ENCODE results near the gene GNG14. TPM values are rescaled to one million over a fixed set of nuclear protein-coding genes. Genes with fewer than 3 reads are reported as not detected.

GNG14 gene
- total RNA-seq, 4 donors from 2014 or later, result not detected

DNA sequence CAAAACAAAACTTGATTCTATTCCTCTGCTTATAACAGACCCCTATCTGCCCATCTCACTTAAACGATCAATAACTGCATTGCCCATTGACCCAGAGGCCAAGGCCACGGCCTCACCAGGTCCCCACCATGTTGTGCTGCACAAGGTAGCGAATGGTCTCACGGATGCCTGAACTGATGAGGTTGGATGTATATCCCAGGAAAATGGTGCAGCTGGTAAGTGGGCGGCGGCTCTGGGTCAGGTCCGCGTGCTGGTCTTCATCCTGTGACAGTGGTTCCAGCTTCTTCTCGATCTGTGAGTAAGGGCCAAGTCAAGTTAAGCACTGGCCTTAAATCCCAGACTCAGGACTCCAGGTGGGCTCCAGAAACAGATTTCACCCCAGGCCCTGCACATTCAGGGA lies 7.8 kb upstream of the GNG14 start:
- H3K36me3 ChIP-seq, result no peaks in the 10 kb centered on the region
- no peak overlapping the region for H3K27ac ChIP-seq
- no peaks in the 10 kb centered on the region for H3K4me1 ChIP-seq
- DNase-seq, result no peak
- TF ChIP-seq POLR2A (IDR thresholded peaks at IDR 0.05), result no peak
- TF ChIP-seq, protein P1, sequence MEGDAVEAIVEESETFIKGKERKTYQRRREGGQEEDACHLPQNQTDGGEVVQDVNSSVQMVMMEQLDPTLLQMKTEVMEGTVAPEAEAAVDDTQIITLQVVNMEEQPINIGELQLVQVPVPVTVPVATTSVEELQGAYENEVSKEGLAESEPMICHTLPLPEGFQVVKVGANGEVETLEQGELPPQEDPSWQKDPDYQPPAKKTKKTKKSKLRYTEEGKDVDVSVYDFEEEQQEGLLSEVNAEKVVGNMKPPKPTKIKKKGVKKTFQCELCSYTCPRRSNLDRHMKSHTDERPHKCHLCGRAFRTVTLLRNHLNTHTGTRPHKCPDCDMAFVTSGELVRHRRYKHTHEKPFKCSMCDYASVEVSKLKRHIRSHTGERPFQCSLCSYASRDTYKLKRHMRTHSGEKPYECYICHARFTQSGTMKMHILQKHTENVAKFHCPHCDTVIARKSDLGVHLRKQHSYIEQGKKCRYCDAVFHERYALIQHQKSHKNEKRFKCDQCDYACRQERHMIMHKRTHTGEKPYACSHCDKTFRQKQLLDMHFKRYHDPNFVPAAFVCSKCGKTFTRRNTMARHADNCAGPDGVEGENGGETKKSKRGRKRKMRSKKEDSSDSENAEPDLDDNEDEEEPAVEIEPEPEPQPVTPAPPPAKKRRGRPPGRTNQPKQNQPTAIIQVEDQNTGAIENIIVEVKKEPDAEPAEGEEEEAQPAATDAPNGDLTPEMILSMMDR (IDR thresholded peaks at IDR 0.05), result no peak
- intact Hi-C loops (cut with DNase I; ENCODE audit: low total_unique reads), result no loop called here
- H3K9me3 ChIP-seq, result no peaks in the 10 kb centered on the region
- H3K27me3 ChIP-seq, result no peaks in the 10 kb centered on the region
- no peak overlapping the region for H3K4me3 ChIP-seq

DNA sequence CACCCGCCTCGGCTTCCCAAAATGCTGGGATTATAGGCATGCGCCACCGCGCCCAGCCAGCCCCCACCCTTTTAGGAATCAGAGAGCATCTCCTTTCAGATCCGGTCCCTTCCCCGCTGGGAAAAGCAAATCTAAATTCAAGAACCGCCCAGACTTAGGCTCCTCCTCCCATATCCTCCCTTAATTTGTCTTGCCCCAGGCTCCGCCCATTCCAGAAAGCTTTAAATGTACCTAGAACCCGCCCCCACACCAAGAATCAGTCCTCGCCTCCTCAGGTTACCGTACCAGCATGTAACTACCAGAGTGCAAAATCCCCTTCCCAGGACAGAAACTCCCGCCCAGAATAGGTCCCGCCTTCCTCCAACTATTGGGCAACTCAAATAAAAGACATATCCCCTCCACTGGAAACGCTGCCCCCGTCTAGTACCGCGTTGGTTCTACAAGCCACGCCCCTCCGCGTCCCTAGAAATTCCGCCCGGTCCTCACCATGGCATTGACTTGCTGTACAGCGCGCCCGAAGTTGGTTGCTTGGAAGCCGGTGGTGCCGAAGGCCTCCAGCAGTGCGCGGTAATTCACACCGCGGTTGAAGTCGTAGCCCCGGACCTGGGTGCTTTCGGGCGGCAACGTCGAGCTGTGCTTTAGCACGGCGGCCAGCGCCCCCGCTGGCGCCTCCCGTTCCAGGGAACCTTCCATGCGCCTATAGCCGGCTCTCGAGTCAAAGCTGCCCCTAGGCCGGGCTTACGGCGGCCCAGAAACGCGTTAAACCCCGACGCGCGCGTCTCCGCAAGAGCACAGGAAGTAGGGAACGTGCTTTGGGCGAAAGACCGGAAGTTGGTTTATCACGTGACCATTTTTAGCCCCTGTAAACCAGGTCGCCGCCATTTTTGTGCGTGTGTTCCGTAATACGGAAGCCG lies 6.5 kb upstream of the GNG14 start, which contains the start of gene DHPS:
Gene DHPS (minus strand): TSS at position 807 of the 914 bp plus-strand sequence. CDS start 114 bp downstream, at position 693.
- peak; percentile 89 to 96 for DNase-seq
- TF ChIP-seq POLR2A (IDR thresholded peaks at IDR 0.05), result peak; percentile 15 to 53
- TF ChIP-seq, protein P1 (IDR thresholded peaks at IDR 0.05), result peak in 1 of 4 experiments; percentile 19
- intact Hi-C loops (cut with DNase I; ENCODE audit: low total_unique reads), result no loop called here
- no peaks in the 10 kb centered on the region for H3K9me3 ChIP-seq
- no peaks in the 10 kb centered on the region for H3K36me3 ChIP-seq
- peak within 1 kb of the TSS; percentile 88 to 98 for H3K27ac ChIP-seq
- peak within 1 kb of the TSS; percentile 93 to 96 for H3K4me3 ChIP-seq
- no peaks in the 10 kb centered on the region for H3K27me3 ChIP-seq
- H3K4me1 ChIP-seq, result no peaks in the 10 kb centered on the region

DNA sequence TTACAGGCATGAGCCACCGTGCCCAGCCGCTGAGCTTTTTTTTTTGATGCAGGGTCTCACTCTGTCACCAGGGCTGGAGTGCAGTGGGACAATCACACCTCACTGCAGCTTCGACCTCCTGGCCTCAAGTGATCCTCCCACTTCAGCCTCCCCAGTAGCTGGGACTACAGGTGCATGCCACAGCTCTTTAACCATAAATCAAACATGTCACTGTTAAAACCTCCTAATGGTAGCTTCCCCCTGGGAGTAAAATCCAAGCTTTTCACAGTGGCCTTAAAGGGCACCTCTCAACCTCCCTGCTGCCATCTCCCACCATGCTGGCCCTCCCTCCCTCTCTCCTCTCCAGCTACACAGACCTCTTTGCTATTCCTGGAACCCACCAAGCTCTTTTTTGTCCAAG lies 2.0 kb upstream of the GNG14 start:
- TF ChIP-seq, protein P1 (IDR thresholded peaks at IDR 0.05), result no peak
- TF ChIP-seq POLR2A (IDR thresholded peaks at IDR 0.05), result no peak
- Histone ChIP-seq H3K4me3 (no peak overlapping the region), H3K27ac (no peak overlapping the region), H3K4me1 (no peaks in the 10 kb centered on the region), H3K9me3 (no peaks in the 10 kb centered on the region), H3K27me3 (no peaks in the 10 kb centered on the region), H3K36me3 (no peaks in the 10 kb centered on the region)
- DNase-seq, result no peak
- intact Hi-C loops (cut with DNase I; ENCODE audit: low total_unique reads), result no loop called here

DNA sequence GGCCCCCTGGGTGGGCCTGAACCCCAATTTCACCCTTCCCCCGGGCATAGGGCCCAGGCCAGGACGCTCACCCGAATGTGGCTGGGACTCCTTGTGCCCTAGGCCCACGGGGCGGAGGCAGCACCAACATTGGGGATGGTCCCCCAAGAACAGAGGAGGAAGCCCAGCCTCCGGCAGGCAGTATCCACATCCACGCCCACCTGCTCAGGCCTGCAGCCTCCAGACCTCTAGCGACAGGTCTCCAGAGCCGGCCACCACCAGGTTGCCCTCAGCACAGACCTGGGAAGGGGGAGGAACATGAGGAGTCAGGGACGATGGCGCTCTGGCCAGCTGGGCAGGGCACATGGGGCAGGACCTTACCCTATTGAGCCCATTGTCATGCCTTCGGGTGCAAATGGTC lies 1.2 kb downstream of the GNG14 start:
- Histone ChIP-seq H3K4me1 (no peaks in the 10 kb centered on the region), H3K27ac (no peak overlapping the region), H3K4me3 (no peak overlapping the region), H3K9me3 (no peaks in the 10 kb centered on the region), H3K27me3 (no peaks in the 10 kb centered on the region), H3K36me3 (no peaks in the 10 kb centered on the region)
- intact Hi-C loops (cut with DNase I; ENCODE audit: low total_unique reads), result no loop called here
- no peak for DNase-seq
- TF ChIP-seq, protein P1 (IDR thresholded peaks at IDR 0.05), result no peak
- no peak for TF ChIP-seq POLR2A (IDR thresholded peaks at IDR 0.05)

DNA sequence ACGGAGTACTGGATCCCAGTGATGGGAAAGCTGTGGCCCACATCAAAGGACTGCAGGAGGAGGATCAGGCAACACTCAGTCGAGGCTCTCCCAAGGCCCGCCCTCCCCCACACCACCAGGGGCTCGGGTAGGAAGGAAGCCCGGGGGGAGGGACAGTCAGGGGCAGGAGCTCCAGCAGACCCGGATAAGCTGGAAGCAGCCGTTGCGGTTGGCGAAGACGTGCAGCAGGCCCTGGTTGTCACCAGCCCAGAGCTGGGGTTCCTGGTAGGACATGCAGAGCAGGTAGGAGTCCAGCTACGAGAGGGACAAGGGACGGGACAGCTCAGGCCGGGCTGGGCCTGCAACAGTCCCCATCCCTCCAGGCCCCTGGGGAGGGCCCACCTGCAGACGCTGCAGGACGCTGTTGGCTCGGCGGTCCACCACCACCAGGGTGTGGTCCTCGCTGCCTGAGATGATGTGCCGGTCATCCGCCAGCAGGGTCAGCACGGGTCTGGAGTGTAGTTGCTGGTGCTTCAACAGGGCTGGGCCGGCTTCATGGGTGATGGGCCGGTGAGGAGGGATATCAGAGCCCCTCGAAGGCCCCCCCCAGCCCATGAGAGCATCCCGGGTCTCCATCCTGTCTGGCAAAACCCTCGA lies 1.9 kb downstream of the GNG14 start:
- intact Hi-C loops (cut with DNase I; ENCODE audit: low total_unique reads), result no loop called here
- no peaks in the 10 kb centered on the region for H3K27me3 ChIP-seq
- no peak for TF ChIP-seq POLR2A (IDR thresholded peaks at IDR 0.05)
- TF ChIP-seq, protein P1 (IDR thresholded peaks at IDR 0.05), result no peak
- DNase-seq, result no peak
- no peak overlapping the region for H3K27ac ChIP-seq
- H3K4me1 ChIP-seq, result no peaks in the 10 kb centered on the region
- no peaks in the 10 kb centered on the region for H3K9me3 ChIP-seq
- no peaks in the 10 kb centered on the region for H3K36me3 ChIP-seq
- no peak overlapping the region for H3K4me3 ChIP-seq
